WTC11 (cell line): ENCODE measurements around the gene MTERF4. TPM values are rescaled to one million over a fixed set of nuclear protein-coding genes. Genes with fewer than 3 reads are reported as not detected.

Experiments used
- ATAC-seq: fragments of 200-7000 bp; cut with Tn5 transposase; 2 replicates; pipeline ENCODE4 v1.10.0; 2021; ENCODE audit warnings: mild to moderate bottlenecking, moderate library complexity
- CTCF ChIA-PET: fragments of 300-600 bp; sonication (Branson Sonifier 250); formaldehyde crosslinking; loops from one replicate; lab custom pipeline; 2021; ENCODE audit warnings: antibody characterized with exemption; lab: Charles Lee
- POLR2A ChIA-PET: fragments of 350-600 bp; sonication (Branson Sonifier 250); formaldehyde crosslinking; loops from one replicate; lab custom pipeline; 2021; ENCODE audit warnings: antibody characterized with exemption; lab: Charles Lee
- DNase-seq: peaks from one replicate; pipeline ENCODE4 v3.0.0; 2021; ENCODE audit warnings: low spot score
- H3K27ac Mint-ChIP-seq: 2 replicates; pipeline ENCODE4 v1.8.0; 2021; ENCODE audit warnings: mixed read lengths
- H3K27me3 Mint-ChIP-seq: 2 replicates; pipeline ENCODE4 v1.8.0; 2021; ENCODE audit warnings: low read depth, mild to moderate bottlenecking, moderate library complexity, mixed read lengths
- H3K36me3 Mint-ChIP-seq: 2 replicates; pipeline ENCODE4 v1.8.0; 2021; ENCODE audit warnings: mixed read lengths
- H3K4me1 Mint-ChIP-seq: 2 replicates; pipeline ENCODE4 v1.8.0; 2022; ENCODE audit warnings: mixed read lengths
- H3K4me3 Mint-ChIP-seq: 2 replicates; pipeline ENCODE4 v1.8.0; 2021; ENCODE audit warnings: mild to moderate bottlenecking, moderate library complexity, mixed read lengths
- H3K9me3 Mint-ChIP-seq: 2 replicates; pipeline ENCODE4 v1.8.0; 2021; ENCODE audit warnings: mixed read lengths
- EMX1 ChIP-seq: fragments of 250-450 bp; sonication (Bioruptor Pico); IDR thresholded peaks from 2 replicates; pipeline ENCODE4 v1.8.0; 2021; ENCODE audit warnings: mild to moderate bottlenecking
- FOXJ3 ChIP-seq: sonication (generic); formaldehyde crosslinking; IDR thresholded peaks from 2 replicates; pipeline ENCODE4 v1.9.0; 2021; ENCODE audit warnings: missing genetic modification reagents, mild to moderate bottlenecking, borderline replicate concordance
- GABPB1 ChIP-seq: sonication (generic); formaldehyde crosslinking; IDR thresholded peaks from 2 replicates; pipeline ENCODE4 v1.8.1; 2023; ENCODE audit warnings: mild to moderate bottlenecking, missing genetic modification reagents
- IRF2 ChIP-seq: sonication (generic); formaldehyde crosslinking; IDR thresholded peaks from 2 replicates; pipeline ENCODE4 v1.8.0; 2022; ENCODE audit warnings: low read depth, missing genetic modification reagents, borderline replicate concordance
- MYBL2 ChIP-seq: sonication (generic); formaldehyde crosslinking; IDR thresholded peaks from 2 replicates; pipeline ENCODE4 v1.8.1; 2023; ENCODE audit warnings: mild to moderate bottlenecking, moderate library complexity, missing genetic modification reagents
- NFATC4 ChIP-seq: fragments of 250-450 bp; sonication (Bioruptor Pico); IDR thresholded peaks from 2 replicates; pipeline ENCODE4 v1.9.0; 2021; ENCODE audit warnings: mild to moderate bottlenecking
- TEAD1 ChIP-seq: sonication (generic); formaldehyde crosslinking; IDR thresholded peaks from 2 replicates; pipeline ENCODE4 v1.8.0; 2022; ENCODE audit warnings: mild to moderate bottlenecking, missing genetic modification reagents
- TEAD4 ChIP-seq: sonication (generic); formaldehyde crosslinking; IDR thresholded peaks from 2 replicates; pipeline ENCODE4 v1.8.0; 2022; ENCODE audit warnings: mild to moderate bottlenecking, missing genetic modification reagents
- ZNF232 ChIP-seq: sonication (generic); formaldehyde crosslinking; IDR thresholded peaks from 2 replicates; pipeline ENCODE4 v1.8.0; 2022; ENCODE audit warnings: mild to moderate bottlenecking, missing genetic modification reagents
- ZNF396 ChIP-seq: fragments of 250-450 bp; sonication (Bioruptor Pico); IDR thresholded peaks from 2 replicates; pipeline ENCODE4 v1.8.0; 2021; ENCODE audit warnings: mild to moderate bottlenecking, moderate library complexity, borderline replicate concordance
- ZNF423 ChIP-seq: fragments of 250-450 bp; sonication (Bioruptor Pico); IDR thresholded peaks from 2 replicates; pipeline ENCODE4 v2.1.2; 2022; ENCODE audit warnings: mild to moderate bottlenecking, moderate library complexity
- total RNA-seq: library from RNA; stranded (reverse); gene quantifications from 3 replicates; pipeline ENCODE4 v1.2.3, GENCODE V29; 2021
- TF ChIP-seq, protein P1 (sequence below): fragments of 250-450 bp; sonication (Bioruptor Pico); IDR thresholded peaks from 2 replicates; pipeline ENCODE4 v1.9.0; 2021; ENCODE audit warnings: mild to moderate bottlenecking
- TF ChIP-seq, protein P2 (sequence below): sonication (generic); formaldehyde crosslinking; IDR thresholded peaks from 2 replicates; pipeline ENCODE4 v1.8.1; 2022; ENCODE audit warnings: low read depth, mild to moderate bottlenecking, moderate library complexity, missing genetic modification reagents, borderline replicate concordance
- TF ChIP-seq, protein P3 (sequence below): sonication (generic); formaldehyde crosslinking; IDR thresholded peaks from 2 replicates; pipeline ENCODE4 v1.8.0; 2022; ENCODE audit warnings: mild to moderate bottlenecking, missing genetic modification reagents
- TF ChIP-seq, protein P4 (sequence below): fragments of 250-450 bp; sonication (Bioruptor Pico); IDR thresholded peaks from 2 replicates; pipeline ENCODE4 v2.1.2; 2022; ENCODE audit warnings: mild to moderate bottlenecking, moderate library complexity
- TF ChIP-seq, protein P5 (sequence below): sonication (generic); formaldehyde crosslinking; IDR thresholded peaks from 2 replicates; pipeline ENCODE4 v1.8.1; 2023; ENCODE audit warnings: mild to moderate bottlenecking, missing genetic modification reagents, moderate library complexity
- TF ChIP-seq, protein P6 (sequence below): sonication (generic); formaldehyde crosslinking; IDR thresholded peaks from 2 replicates; pipeline ENCODE4 v1.8.0; 2022; ENCODE audit warnings: mild to moderate bottlenecking, missing genetic modification reagents
- TF ChIP-seq, protein P7 (sequence below): sonication (generic); formaldehyde crosslinking; conservative IDR thresholded peaks from 2 replicates; pipeline ENCODE4 v1.8.1; 2022; ENCODE audit warnings: mild to moderate bottlenecking, missing genetic modification reagents
- TF ChIP-seq, protein P8 (sequence below): sonication (generic); formaldehyde crosslinking; IDR thresholded peaks from 2 replicates; pipeline ENCODE4 v1.8.0; 2022; ENCODE audit warnings: mild to moderate bottlenecking, missing genetic modification reagents

MTERF4 gene
- total RNA-seq, 1 experiment from 2014 or later = 23.3 TPM

DNA sequence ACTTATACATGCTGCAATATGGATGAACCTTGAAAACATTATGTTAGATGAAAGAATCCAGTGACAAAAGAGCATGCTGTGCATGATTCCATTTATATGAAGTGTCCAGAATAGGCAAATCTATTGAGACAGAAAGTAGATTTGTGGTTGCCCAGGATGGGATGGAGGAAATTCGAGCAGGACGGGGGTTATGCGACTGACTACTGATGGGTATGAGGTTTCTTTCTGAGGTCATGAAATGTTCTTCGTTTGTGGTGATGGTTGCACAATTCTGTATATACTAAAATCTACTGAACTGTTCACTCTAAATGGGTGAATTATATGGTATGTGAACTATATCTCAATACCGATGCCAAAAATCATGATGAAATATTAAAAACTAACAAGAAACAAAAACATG lies 18.9 kb upstream of the MTERF4 start:
- CTCF ChIA-PET = no interaction called here
- TF ChIP-seq, protein P1, sequence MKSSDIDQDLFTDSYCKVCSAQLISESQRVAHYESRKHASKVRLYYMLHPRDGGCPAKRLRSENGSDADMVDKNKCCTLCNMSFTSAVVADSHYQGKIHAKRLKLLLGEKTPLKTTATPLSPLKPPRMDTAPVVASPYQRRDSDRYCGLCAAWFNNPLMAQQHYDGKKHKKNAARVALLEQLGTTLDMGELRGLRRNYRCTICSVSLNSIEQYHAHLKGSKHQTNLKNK (CRISPR knock-in tag) = no peak
- TF ChIP-seq, protein P2, sequence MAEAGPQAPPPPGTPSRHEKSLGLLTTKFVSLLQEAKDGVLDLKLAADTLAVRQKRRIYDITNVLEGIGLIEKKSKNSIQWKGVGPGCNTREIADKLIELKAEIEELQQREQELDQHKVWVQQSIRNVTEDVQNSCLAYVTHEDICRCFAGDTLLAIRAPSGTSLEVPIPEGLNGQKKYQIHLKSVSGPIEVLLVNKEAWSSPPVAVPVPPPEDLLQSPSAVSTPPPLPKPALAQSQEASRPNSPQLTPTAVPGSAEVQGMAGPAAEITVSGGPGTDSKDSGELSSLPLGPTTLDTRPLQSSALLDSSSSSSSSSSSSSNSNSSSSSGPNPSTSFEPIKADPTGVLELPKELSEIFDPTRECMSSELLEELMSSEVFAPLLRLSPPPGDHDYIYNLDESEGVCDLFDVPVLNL (CRISPR knock-in tag) = no peak
- TF ChIP-seq GABPB1 (CRISPR knock-in tag) = no peak
- TF ChIP-seq, protein P3, sequence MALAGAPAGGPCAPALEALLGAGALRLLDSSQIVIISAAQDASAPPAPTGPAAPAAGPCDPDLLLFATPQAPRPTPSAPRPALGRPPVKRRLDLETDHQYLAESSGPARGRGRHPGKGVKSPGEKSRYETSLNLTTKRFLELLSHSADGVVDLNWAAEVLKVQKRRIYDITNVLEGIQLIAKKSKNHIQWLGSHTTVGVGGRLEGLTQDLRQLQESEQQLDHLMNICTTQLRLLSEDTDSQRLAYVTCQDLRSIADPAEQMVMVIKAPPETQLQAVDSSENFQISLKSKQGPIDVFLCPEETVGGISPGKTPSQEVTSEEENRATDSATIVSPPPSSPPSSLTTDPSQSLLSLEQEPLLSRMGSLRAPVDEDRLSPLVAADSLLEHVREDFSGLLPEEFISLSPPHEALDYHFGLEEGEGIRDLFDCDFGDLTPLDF (CRISPR knock-in tag) = no peak
- TF ChIP-seq ZNF396 (CRISPR knock-in tag) = no peak
- Mint-ChIP-seq H3K36me3 (peaks cover 32% of the 10 kb centered on the region), H3K27ac (no peak overlapping the region), H3K4me1 (no peaks in the 10 kb centered on the region), H3K4me3 (no peak overlapping the region), H3K9me3 (peaks cover 10% of the 10 kb centered on the region), H3K27me3 (no peaks in the 10 kb centered on the region)
- ATAC-seq = no peak
- POLR2A ChIA-PET = no interaction called here
- no peak for DNase-seq

DNA sequence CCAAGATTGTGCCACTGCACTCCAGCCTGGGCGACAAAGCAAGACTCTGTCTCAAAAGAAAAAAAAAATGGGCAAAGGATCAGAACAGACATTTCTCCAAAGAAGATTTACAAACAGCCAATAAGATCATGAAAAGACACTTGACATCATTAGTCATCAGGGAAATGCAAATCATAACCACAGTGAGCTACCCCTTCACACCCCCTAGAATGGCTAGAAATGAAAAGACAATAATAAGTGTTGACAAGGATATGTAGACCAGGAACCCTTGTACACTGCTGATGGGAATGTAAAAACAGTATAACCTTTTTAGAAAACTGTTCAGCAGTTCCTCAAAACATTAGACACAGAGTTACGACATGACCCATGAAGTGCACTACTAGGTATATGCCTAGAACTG lies 18.4 kb upstream of the MTERF4 start:
- Mint-ChIP-seq H3K9me3 (peaks cover 10% of the 10 kb centered on the region), H3K4me1 (no peaks in the 10 kb centered on the region), H3K36me3 (peaks cover 32% of the 10 kb centered on the region), H3K27ac (no peak overlapping the region), H3K27me3 (no peaks in the 10 kb centered on the region), H3K4me3 (no peak overlapping the region)
- DNase-seq (no peak), ATAC-seq (no peak)
- ChIA-PET CTCF (no interaction called here), POLR2A (no interaction called here)
- no peak for TF ChIP-seq TEAD1 (CRISPR knock-in tag)
- TF ChIP-seq, protein P4, sequence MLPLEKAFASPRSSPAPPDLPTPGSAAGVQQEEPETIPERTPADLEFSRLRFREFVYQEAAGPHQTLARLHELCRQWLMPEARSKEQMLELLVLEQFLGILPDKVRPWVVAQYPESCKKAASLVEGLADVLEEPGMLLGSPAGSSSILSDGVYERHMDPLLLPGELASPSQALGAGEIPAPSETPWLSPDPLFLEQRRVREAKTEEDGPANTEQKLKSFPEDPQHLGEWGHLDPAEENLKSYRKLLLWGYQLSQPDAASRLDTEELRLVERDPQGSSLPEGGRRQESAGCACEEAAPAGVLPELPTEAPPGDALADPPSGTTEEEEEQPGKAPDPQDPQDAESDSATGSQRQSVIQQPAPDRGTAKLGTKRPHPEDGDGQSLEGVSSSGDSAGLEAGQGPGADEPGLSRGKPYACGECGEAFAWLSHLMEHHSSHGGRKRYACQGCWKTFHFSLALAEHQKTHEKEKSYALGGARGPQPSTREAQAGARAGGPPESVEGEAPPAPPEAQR = no peak

DNA sequence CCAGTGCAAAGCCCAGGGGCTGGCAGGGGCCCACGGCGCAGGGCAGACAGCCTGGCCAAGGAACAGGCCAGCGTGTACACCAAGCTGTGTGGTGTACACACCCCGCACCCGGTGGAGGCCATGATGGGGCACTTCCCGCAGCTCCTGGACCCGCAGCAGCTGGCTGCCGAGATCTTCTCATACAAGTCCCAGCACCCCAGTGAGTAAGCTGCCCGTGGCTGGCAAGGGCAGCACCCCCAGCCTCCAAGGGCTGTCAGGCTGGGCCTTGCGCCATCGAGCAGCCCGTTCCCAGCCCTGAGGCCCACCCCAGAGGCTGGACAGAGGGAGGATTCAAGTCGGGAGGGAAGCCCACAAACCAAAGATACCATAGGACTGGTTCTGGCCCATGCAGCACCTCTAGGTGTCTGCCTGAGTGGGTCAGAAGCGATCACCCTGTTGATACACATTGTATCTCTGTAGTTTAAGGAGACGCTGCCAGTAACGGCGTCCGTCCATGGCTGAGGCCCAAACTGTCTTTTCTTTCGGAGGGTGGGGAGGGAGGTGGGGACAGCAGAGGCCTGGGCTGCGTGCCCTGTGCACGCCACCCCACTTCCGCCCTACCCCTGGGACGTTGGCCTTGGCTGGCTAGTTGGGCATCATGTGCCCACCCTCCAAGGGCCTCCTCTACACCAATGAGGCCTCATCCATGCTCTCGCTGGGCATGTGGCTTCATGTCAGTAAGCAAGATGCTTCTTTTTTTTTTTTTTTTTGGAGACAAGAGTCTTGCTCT lies 16.8 kb upstream of the MTERF4 start:
- ChIA-PET POLR2A (no interaction called here), CTCF (no interaction called here)
- 0 out of 2 replicates have a peak overlapping the region, but pooled peaks have one; percentile 3 for H3K27ac Mint-ChIP-seq
- peaks cover 10% of the 10 kb centered on the region for H3K9me3 Mint-ChIP-seq
- no peaks in the 10 kb centered on the region for H3K27me3 Mint-ChIP-seq
- peaks cover 41% of the 10 kb centered on the region for H3K36me3 Mint-ChIP-seq
- no peaks in the 10 kb centered on the region for H3K4me1 Mint-ChIP-seq
- DNase-seq (no peak), ATAC-seq (no peak)
- H3K4me3 Mint-ChIP-seq = no peak overlapping the region
- TF ChIP-seq, protein P5, sequence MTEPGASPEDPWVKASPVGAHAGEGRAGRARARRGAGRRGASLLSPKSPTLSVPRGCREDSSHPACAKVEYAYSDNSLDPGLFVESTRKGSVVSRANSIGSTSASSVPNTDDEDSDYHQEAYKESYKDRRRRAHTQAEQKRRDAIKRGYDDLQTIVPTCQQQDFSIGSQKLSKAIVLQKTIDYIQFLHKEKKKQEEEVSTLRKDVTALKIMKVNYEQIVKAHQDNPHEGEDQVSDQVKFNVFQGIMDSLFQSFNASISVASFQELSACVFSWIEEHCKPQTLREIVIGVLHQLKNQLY (CRISPR knock-in tag) = no peak
- TF ChIP-seq FOXJ3 (no peak), MYBL2 (no peak), ZNF423 (no peak), TEAD4 (CRISPR knock-in tag) (no peak), NFATC4 (CRISPR knock-in tag) (no peak), IRF2 (no peak), EMX1 (no peak), ZNF232 (CRISPR knock-in tag) (no peak)
- TF ChIP-seq, protein P4 = no peak
- TF ChIP-seq, protein P6, sequence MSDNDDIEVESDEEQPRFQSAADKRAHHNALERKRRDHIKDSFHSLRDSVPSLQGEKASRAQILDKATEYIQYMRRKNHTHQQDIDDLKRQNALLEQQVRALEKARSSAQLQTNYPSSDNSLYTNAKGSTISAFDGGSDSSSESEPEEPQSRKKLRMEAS (CRISPR knock-in tag) = no peak
- TF ChIP-seq, protein P7, sequence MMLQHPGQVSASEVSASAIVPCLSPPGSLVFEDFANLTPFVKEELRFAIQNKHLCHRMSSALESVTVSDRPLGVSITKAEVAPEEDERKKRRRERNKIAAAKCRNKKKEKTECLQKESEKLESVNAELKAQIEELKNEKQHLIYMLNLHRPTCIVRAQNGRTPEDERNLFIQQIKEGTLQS (CRISPR knock-in tag) = no peak
- TF ChIP-seq, protein P8, sequence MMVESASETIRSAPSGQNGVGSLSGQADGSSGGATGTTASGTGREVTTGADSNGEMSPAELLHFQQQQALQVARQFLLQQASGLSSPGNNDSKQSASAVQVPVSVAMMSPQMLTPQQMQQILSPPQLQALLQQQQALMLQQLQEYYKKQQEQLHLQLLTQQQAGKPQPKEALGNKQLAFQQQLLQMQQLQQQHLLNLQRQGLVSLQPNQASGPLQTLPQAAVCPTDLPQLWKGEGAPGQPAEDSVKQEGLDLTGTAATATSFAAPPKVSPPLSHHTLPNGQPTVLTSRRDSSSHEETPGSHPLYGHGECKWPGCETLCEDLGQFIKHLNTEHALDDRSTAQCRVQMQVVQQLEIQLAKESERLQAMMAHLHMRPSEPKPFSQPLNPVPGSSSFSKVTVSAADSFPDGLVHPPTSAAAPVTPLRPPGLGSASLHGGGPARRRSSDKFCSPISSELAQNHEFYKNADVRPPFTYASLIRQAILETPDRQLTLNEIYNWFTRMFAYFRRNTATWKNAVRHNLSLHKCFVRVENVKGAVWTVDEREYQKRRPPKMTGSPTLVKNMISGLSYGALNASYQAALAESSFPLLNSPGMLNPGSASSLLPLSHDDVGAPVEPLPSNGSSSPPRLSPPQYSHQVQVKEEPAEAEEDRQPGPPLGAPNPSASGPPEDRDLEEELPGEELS (CRISPR knock-in tag) = no peak
